Endothelial cell of umbilical vein (primary cell): ENCODE data around the gene HSP90AB1. TPM values are rescaled to one million over a fixed set of nuclear protein-coding genes. Genes with fewer than 3 reads are reported as not detected.

Experiments
- BruUV-seq: library from RNA; stranded (reverse); fragments of 400-500 nt; replicated peaks from 2 replicates; lab custom pipeline; 2021; lab: Mats Ljungman, UMichigan
- CTCF ChIA-PET: fragments of 300-600, 350-600 bp; sonication (Branson Sonifier 250); formaldehyde crosslinking; loops from one replicate; lab custom pipeline; 2021; ENCODE audit warnings: antibody characterized with exemption, inconsistent platforms; lab: Charles Lee
- POLR2A ChIA-PET: fragments of 300-600, 350-600 bp; sonication (Branson Sonifier 250); formaldehyde crosslinking; loops from one replicate; lab custom pipeline; 2021; ENCODE audit warnings: antibody characterized with exemption, inconsistent platforms; lab: Charles Lee
- DNase-seq: peaks from one replicate; pipeline ENCODE4 v3.0.0-alpha.2; 2011; ENCODE audit warnings: low read depth, low spot score
- FAIRE-seq: peaks from 2 replicates; lab custom pipeline; 2011; peaks lifted over from hg19 to GRCh38; lab: Jason Lieb, UNC
- H2AFZ ChIP-seq: 2 replicates; pipeline ENCODE4 v1.6.0; 2012; ENCODE audit warnings: low read depth, low read length, control low read depth, inconsistent platforms
- H3K27ac ChIP-seq: 2 replicates; pipeline ENCODE4 v1.5.1; 2011; ENCODE audit warnings: low read depth, mild to moderate bottlenecking, control low read depth, low read length, moderate library complexity; ENCODE audit not compliant: insufficient read depth
- H3K27me3 ChIP-seq, 2 experiments: 2 replicates each; pipeline versions ENCODE4 v1.6.0 to v1.6.1; 2011; ENCODE audit warnings: low read length in 2 of 2, mixed read lengths in 1 of 2; ENCODE audit not compliant: control insufficient read depth in 2 of 2, insufficient read depth in 2 of 2
- H3K36me3 ChIP-seq, 2 experiments: 2 replicates in 1 of 2; 3 replicates in 1 of 2; pipeline ENCODE4 v1.5.1; 2011; ENCODE audit warnings: low read length in 2 of 2, mild to moderate bottlenecking in 1 of 2, moderate library complexity in 1 of 2; ENCODE audit not compliant: control insufficient read depth in 2 of 2, insufficient read depth in 2 of 2; ENCODE audit errors: extremely low read depth in 1 of 2
- H3K4me1 ChIP-seq: 3 replicates; pipeline ENCODE4 v1.5.1; 2011; ENCODE audit warnings: mild to moderate bottlenecking, low read length; ENCODE audit not compliant: control insufficient read depth, insufficient read depth; ENCODE audit errors: extremely low read depth
- H3K4me2 ChIP-seq: 2 replicates; pipeline ENCODE4 v1.6.1; 2011; ENCODE audit warnings: low read length, control low read depth, mixed read lengths; ENCODE audit not compliant: insufficient read depth
- H3K4me3 ChIP-seq, 3 experiments: fragments of 200-600 bp in 1 of 3; sonication (generic), shearing (Covaris generic) in 1 of 3; replicated peaks in 1 of 3; 2 replicates each; pipeline ENCODE4 v1.5.1; 2011 to 2016; ENCODE audit warnings: control low read depth in 3 of 3, low read length in 3 of 3, mild to moderate bottlenecking in 2 of 3, inconsistent platforms in 1 of 3, low read depth in 1 of 3, moderate library complexity in 1 of 3; ENCODE audit not compliant: insufficient read depth in 1 of 3
- H3K79me2 ChIP-seq: 2 replicates; pipeline ENCODE4 v1.6.0; 2012; ENCODE audit warnings: low read length, inconsistent platforms; ENCODE audit not compliant: control insufficient read depth, insufficient read depth
- H3K9ac ChIP-seq: replicated peaks from 2 replicates; pipeline ENCODE3; 2011; ENCODE audit warnings: low read length, control low read depth; ENCODE audit not compliant: insufficient read depth; ENCODE audit errors: extremely low read depth
- H3K9me1 ChIP-seq: replicated peaks from 3 replicates; pipeline ENCODE4 v1.6.0; 2011; ENCODE audit warnings: mild to moderate bottlenecking, low read length; ENCODE audit not compliant: control insufficient read depth, insufficient read depth; ENCODE audit errors: extremely low read depth
- H3K9me3 ChIP-seq: replicated peaks from 2 replicates; pipeline ENCODE4 v1.5.1; 2012; ENCODE audit warnings: low read length, inconsistent platforms; ENCODE audit not compliant: control insufficient read depth, insufficient read depth
- H4K20me1 ChIP-seq: replicated peaks from 2 replicates; pipeline ENCODE3; 2011; ENCODE audit warnings: mild to moderate bottlenecking, low read length; ENCODE audit not compliant: control insufficient read depth, insufficient read depth; ENCODE audit errors: extremely low read depth
- CTCF ChIP-seq, 2 donors: IDR thresholded peaks; 1 replicate in 1 of 2; 2 replicates in 1 of 2; pipeline ENCODE4 v1.5.1; 2011; ENCODE audit warnings: low read length in 2 of 2, mild to moderate bottlenecking in 2 of 2, moderate library complexity in 2 of 2, control low read depth in 1 of 2, inconsistent platforms in 1 of 2, low read depth in 1 of 2; ENCODE audit not compliant: insufficient read depth in 1 of 2; ENCODE audit errors: extremely low read depth in 1 of 2
- EZH2 ChIP-seq: IDR thresholded peaks from 2 replicates; pipeline ENCODE4 v1.6.1; 2012; ENCODE audit warnings: borderline replicate concordance, low read depth, mild to moderate bottlenecking, moderate library complexity, low read length, inconsistent platforms; ENCODE audit not compliant: severe bottlenecking
- FOS ChIP-seq: IDR thresholded peaks from 2 replicates; pipeline ENCODE4 v1.6.1; 2011; ENCODE audit warnings: mild to moderate bottlenecking, low read length, moderate library complexity, borderline replicate concordance; ENCODE audit not compliant: insufficient read depth
- GATA2 ChIP-seq: IDR thresholded peaks from 2 replicates; pipeline ENCODE4 v1.7.0; 2011; ENCODE audit warnings: low read depth, mild to moderate bottlenecking, moderate library complexity, mixed read lengths, low read length; ENCODE audit not compliant: insufficient read length, insufficient read depth
- JUN ChIP-seq: IDR thresholded peaks from 2 replicates; pipeline ENCODE4 v1.6.1; 2011; ENCODE audit warnings: borderline replicate concordance, low read depth; ENCODE audit not compliant: insufficient read length, insufficient read depth
- MAX ChIP-seq: IDR thresholded peaks from 2 replicates; pipeline ENCODE4 v1.6.1; 2011; ENCODE audit not compliant: insufficient read depth, insufficient read length
- MYC ChIP-seq: IDR thresholded peaks from one replicate; pipeline ENCODE4 v1.6.1; 2011; ENCODE audit warnings: mild to moderate bottlenecking, low read depth, low read length
- POLR2A ChIP-seq: IDR thresholded peaks from 2 replicates; pipeline ENCODE4 v1.6.1; 2012; ENCODE audit warnings: low read depth, mild to moderate bottlenecking, control low read depth, low read length
- POLR2AphosphoS5 ChIP-seq: IDR thresholded peaks from 2 replicates; pipeline ENCODE4 v1.6.1; 2012; ENCODE audit warnings: low read depth, mild to moderate bottlenecking, control low read depth, low read length, moderate library complexity; ENCODE audit not compliant: insufficient read depth
- dilution Hi-C: fragments of 300-500 bp; cut with MboI; formaldehyde crosslinking; loops from one replicate; pipeline ENCODE4 v1.15.0; 2019; ENCODE audit warnings: low sequenced_read_pairs; ENCODE audit not compliant: extremely low pct_ligation_motif_present
- intact Hi-C: fragments of 100-400 bp; cut with micrococcal nuclease; formaldehyde crosslinking; loops from one replicate; pipeline ENCODE4 v1.10.0; 2022
- polyA plus RNA-seq, 4 experiments: library from polyadenylated mRNA; depleted of rRNA in 3 of 4; stranded (reverse) in 3 of 4; unstranded in 1 of 4; fragments of >200 nt; gene quantifications; 2 replicates each; pipeline versions ENCODE4 v1.2.1 to v1.2.3, GENCODE V29; 2011 to 2012; ENCODE audit warnings: missing spikeins in 1 of 4
- total RNA-seq: library from RNA; stranded (reverse); gene quantifications from 2 replicates; pipeline ENCODE4 v1.2.3, GENCODE V29; 2021

HSP90AB1 gene
- total and polyA plus RNA-seq, 2 donors (not counting 3 experiments of a cell fraction or from before 2014, with no cell fraction given), result 824 to 1,201 TPM

GRCh38 chr6:44235891-44236516, 10.9 kb upstream of the HSP90AB1 start:
- H3K9me3 ChIP-seq, result no peaks in the 10 kb centered on the region
- no peak overlapping the region for H3K27ac ChIP-seq
- DNase-seq (no peak), FAIRE-seq (peak; percentile 70)
- dilution Hi-C loops, result loop anchor here (10.0 kb wide), 1 partner anchor 131 kb away; no protein-coding TSS in a partner anchor
- H3K36me3 ChIP-seq, result peaks cover 16 to 26% of the 10 kb centered on the region in 2 experiments
- intact Hi-C loops, result no loop called here
- no peaks in the 10 kb centered on the region for H3K27me3 ChIP-seq
- ChIA-PET CTCF (interaction anchor here (3.9 to 7.2 kb wide), 2 partner anchors 12 to 61 kb away, joined by 55 to 148 read pairs; partner anchors contain the start of gene SLC29A1), POLR2A (interaction anchor here (1.0 to 1.1 kb wide), 2 partner anchors 11 to 12 kb away, joined by 4 read pairs; partner anchors contain the start of gene HSP90AB1)
- no peak overlapping the region for H2AFZ ChIP-seq
- no peaks in the 10 kb centered on the region for H4K20me1 ChIP-seq
- no peaks in the 10 kb centered on the region for H3K9me1 ChIP-seq
- H3K9ac ChIP-seq, result no peak overlapping the region
- TF ChIP-seq MYC (no peak), CTCF (IDR thresholded peaks at IDR 0.05; ENCODE audit: extremely low read depth in 1 of 2, insufficient read depth in 1 of 2, low read depth in 1 of 2, low read length in 2 of 2) (no peak), JUN (no peak), MAX (no peak), POLR2AphosphoS5 (no peak), EZH2 (no peak), FOS (no peak), GATA2 (no peak), POLR2A (no peak)
- no peak overlapping the region for H3K4me3 ChIP-seq
- peaks cover 41% of the 10 kb centered on the region for H3K4me1 ChIP-seq
- H3K79me2 ChIP-seq, result no peaks in the 10 kb centered on the region
- no TSS peak for BruUV-seq
- no peak overlapping the region for H3K4me2 ChIP-seq
